Measurements from ENCODE around the gene CMC4.

CMC4 gene

DNA sequence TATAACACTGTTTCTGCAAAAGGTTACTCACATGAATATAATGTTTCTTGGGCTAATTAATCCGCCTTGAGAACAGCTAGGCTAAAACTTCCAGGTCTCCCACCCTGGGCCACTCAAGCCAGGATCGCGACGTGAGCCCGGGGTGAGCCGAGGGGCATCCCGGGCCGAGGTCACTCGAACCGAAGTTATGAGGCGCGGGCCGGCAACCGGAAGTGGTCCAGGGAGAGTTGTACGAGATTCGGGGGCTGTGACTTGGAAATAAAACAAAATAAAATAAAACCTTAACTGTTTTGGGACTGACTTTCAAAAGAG, 317 bp downstream of the CMC4 start:
- DNase-seq (ENCODE audit: extremely low read depth, insufficient read length) = no peak
- TF ChIP-seq, protein P1, sequence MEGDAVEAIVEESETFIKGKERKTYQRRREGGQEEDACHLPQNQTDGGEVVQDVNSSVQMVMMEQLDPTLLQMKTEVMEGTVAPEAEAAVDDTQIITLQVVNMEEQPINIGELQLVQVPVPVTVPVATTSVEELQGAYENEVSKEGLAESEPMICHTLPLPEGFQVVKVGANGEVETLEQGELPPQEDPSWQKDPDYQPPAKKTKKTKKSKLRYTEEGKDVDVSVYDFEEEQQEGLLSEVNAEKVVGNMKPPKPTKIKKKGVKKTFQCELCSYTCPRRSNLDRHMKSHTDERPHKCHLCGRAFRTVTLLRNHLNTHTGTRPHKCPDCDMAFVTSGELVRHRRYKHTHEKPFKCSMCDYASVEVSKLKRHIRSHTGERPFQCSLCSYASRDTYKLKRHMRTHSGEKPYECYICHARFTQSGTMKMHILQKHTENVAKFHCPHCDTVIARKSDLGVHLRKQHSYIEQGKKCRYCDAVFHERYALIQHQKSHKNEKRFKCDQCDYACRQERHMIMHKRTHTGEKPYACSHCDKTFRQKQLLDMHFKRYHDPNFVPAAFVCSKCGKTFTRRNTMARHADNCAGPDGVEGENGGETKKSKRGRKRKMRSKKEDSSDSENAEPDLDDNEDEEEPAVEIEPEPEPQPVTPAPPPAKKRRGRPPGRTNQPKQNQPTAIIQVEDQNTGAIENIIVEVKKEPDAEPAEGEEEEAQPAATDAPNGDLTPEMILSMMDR (IDR thresholded peaks at IDR 0.05; ENCODE audit: insufficient read depth, low read length, poor library complexity, severe bottlenecking) = no peak
- no peaks in the 10 kb centered on the region for H3K36me3 ChIP-seq (ENCODE audit: control insufficient read depth, insufficient read depth, low read length)

GRCh38 chrX:155070038-155070437, 898 bp downstream of the CMC4 start:
- Histone ChIP-seq H3K4me3 (replicated peaks; ENCODE audit: low read depth, low read length) (peak overlapping the region; percentile 69), H3K27me3 (replicated peaks; ENCODE audit: control insufficient read depth, insufficient read depth, low read length) (no peaks in the 10 kb centered on the region), H3K36me3 (ENCODE audit: control insufficient read depth, insufficient read depth, low read length) (no peaks in the 10 kb centered on the region; the same call in 1 of the 2 replicates)
- TF ChIP-seq, protein P1 (IDR thresholded peaks at IDR 0.05; ENCODE audit: insufficient read depth, low read length, poor library complexity, severe bottlenecking) = no peak
- DNase-seq (ENCODE audit: extremely low read depth, insufficient read length) = no peak

More for the DNA sequence above, 317 bp downstream of the CMC4 start:
- no peaks in the 10 kb centered on the region for H3K27me3 ChIP-seq (replicated peaks; ENCODE audit: control insufficient read depth, insufficient read depth, low read length)
- peak overlapping the region; percentile 69 for H3K4me3 ChIP-seq (replicated peaks; ENCODE audit: low read depth, low read length)

DNA sequence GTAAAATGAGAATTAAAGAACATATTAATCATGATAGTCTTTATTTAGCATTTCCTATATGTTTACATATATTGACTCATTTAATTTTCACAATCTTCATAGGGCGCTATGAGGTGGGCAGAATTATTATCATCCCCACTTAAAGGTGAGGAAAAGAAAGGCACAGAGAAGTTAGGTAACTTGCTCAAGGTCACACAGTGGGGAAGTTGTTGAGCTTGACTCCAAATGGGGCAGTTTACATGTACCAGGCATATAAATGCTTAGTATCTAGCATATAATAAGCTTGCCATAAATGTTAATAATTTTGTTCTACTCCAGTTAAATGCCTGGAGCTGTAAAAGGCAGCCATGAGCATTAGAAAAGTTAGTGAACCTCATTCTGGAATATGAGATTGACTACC, 1.5 kb downstream of the CMC4 start:
- Histone ChIP-seq H3K36me3 (ENCODE audit: control insufficient read depth, insufficient read depth, low read length) (no peaks in the 10 kb centered on the region; the same call in 1 of the 2 replicates), H3K27me3 (replicated peaks; ENCODE audit: control insufficient read depth, insufficient read depth, low read length) (no peaks in the 10 kb centered on the region), H3K4me3 (replicated peaks; ENCODE audit: low read depth, low read length) (peak overlapping the region; percentile 69)
- DNase-seq (ENCODE audit: extremely low read depth, insufficient read length) = no peak
- TF ChIP-seq, protein P1 (IDR thresholded peaks at IDR 0.05; ENCODE audit: insufficient read depth, low read length, poor library complexity, severe bottlenecking) = no peak

DNA sequence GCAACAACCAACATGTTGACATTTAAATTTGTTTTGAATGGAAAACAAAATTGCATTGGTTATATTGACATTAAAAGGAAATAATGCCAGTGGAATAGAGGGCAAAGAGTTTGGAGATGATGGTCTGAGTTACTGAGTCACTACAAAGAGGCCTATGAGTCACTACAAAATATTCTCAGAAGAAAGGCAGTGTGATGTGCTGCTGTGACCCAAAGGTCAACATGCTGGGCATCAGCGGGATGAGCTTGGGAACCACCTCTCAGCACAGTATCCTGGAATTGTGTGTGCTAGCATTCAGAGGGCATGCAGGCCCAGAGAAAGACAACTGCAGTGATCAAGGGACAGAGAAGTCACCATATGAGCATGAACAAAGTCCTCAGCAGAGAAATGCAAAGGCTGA, 2.8 kb downstream of the CMC4 start:
- DNase-seq (ENCODE audit: extremely low read depth, insufficient read length) = no peak
- H3K27me3 ChIP-seq (replicated peaks; ENCODE audit: control insufficient read depth, insufficient read depth, low read length) = no peaks in the 10 kb centered on the region
- H3K36me3 ChIP-seq (ENCODE audit: control insufficient read depth, insufficient read depth, low read length) = no peaks in the 10 kb centered on the region; the same call in 1 of the 2 replicates
- H3K4me3 ChIP-seq (replicated peaks; ENCODE audit: low read depth, low read length) = no peak overlapping the region
- TF ChIP-seq, protein P1 (IDR thresholded peaks at IDR 0.05; ENCODE audit: insufficient read depth, low read length, poor library complexity, severe bottlenecking) = no peak

GRCh38 chrX:155065035-155065734, 5.8 kb downstream of the CMC4 start:
- no peaks in the 10 kb centered on the region; the same call in 1 of the 2 replicates for H3K36me3 ChIP-seq (ENCODE audit: control insufficient read depth, insufficient read depth, low read length)
- no peak overlapping the region for H3K4me3 ChIP-seq (replicated peaks; ENCODE audit: low read depth, low read length)
- H3K27me3 ChIP-seq (replicated peaks; ENCODE audit: control insufficient read depth, insufficient read depth, low read length) = no peaks in the 10 kb centered on the region
- no peak for DNase-seq (ENCODE audit: extremely low read depth, insufficient read length)
- TF ChIP-seq, protein P1 (IDR thresholded peaks at IDR 0.05; ENCODE audit: insufficient read depth, low read length, poor library complexity, severe bottlenecking) = no peak

All from GM06990 (cell line).